ENCODE results near the gene TMEM175. TPM values are rescaled to one million over a fixed set of nuclear protein-coding genes. Genes with fewer than 3 reads are reported as not detected.

The TMEM175 gene
- total and polyA plus RNA-seq, 2 of the 13 experiments (the other 11 are each of a cell fraction or from before 2014, with no cell fraction given): 5.1 to 9.9 TPM

GRCh38 chr4:986879-987623 lies 54.8 kb downstream of the TMEM175 start, which contains the start of gene IDUA (continued):
- peak; percentile 97 for TF ChIP-seq RBM22 (optimal IDR thresholded peaks at IDR 0.05; ENCODE audit: low read length)
- peak; percentile 30; the same call in 1 of the 2 replicates for TF ChIP-seq TBX2 (CRISPR knock-in tag; IDR thresholded peaks at IDR 0.05; ENCODE audit: borderline replicate concordance)
- TF ChIP-seq HNF1A (IDR thresholded peaks at IDR 0.05; ENCODE audit: low read depth): no peak
- 0 out of 2 replicates have a peak, but pooled peaks have one; percentile 25 for TF ChIP-seq HNF1A (CRISPR knock-in tag; IDR thresholded peaks at IDR 0.05; ENCODE audit: borderline replicate concordance)
- no peak for TF ChIP-seq CEBPG (CRISPR knock-in tag; IDR thresholded peaks at IDR 0.05)
- TF ChIP-seq ZNF230 (CRISPR knock-in tag; IDR thresholded peaks at IDR 0.05): peak; percentile 88; the same call in 1 of the 2 replicates
- TF ChIP-seq ZNF670 (CRISPR knock-in tag; IDR thresholded peaks at IDR 0.05; ENCODE audit: borderline replicate concordance): peak; percentile 56; the same call in 1 of the 2 replicates
- no peak for TF ChIP-seq PRPF4 (IDR thresholded peaks at IDR 0.05; ENCODE audit: low read depth, low read length, poor library complexity, severe bottlenecking)
- TF ChIP-seq ZNF691 (CRISPR knock-in tag; IDR thresholded peaks at IDR 0.05; ENCODE audit: borderline replicate concordance, low read depth): 0 out of 2 replicates have a peak, but pooled peaks have one; percentile 46
- 0 out of 2 replicates have a peak, but pooled peaks have one; percentile 57 for TF ChIP-seq SNRNP70 (IDR thresholded peaks at IDR 0.05; ENCODE audit: low read depth, low read length)
- 0 out of 2 replicates have a peak, but pooled peaks have one; percentile 6 for TF ChIP-seq ETV5 (CRISPR knock-in tag; IDR thresholded peaks at IDR 0.05; ENCODE audit: borderline replicate concordance)
- peak; percentile 78; the same call in 1 of the 2 replicates for TF ChIP-seq ZNF431 (CRISPR knock-in tag; IDR thresholded peaks at IDR 0.05; ENCODE audit: borderline replicate concordance, low read depth)
- 0 out of 2 replicates have a peak, but pooled peaks have one; percentile 39 for TF ChIP-seq ZSCAN22 (CRISPR knock-in tag; IDR thresholded peaks at IDR 0.05)
- TF ChIP-seq MXI1 (IDR thresholded peaks at IDR 0.05; ENCODE audit: borderline replicate concordance, low read depth, low read length): peak; percentile 44; the same call in 1 of the 3 replicates
- TF ChIP-seq ZFYVE20 (CRISPR knock-in tag; IDR thresholded peaks at IDR 0.05; ENCODE audit: borderline replicate concordance, low read depth): no peak
- TF ChIP-seq ZNF781 (CRISPR knock-in tag; IDR thresholded peaks at IDR 0.05; ENCODE audit: borderline replicate concordance, not compliant biosample characterization): peak; percentile 68
- TF ChIP-seq MAFK (conservative IDR thresholded peaks at IDR 0.05 in 1 of 2, IDR thresholded peaks at IDR 0.05 in 1 of 2; ENCODE audit: low read length in 2 of 2): no peak
- TF ChIP-seq ZBED4 (CRISPR knock-in tag; IDR thresholded peaks at IDR 0.05; ENCODE audit: borderline replicate concordance): no peak

Measured in HepG2 (cell line).